K562 (cell line): ENCODE data around the gene SHOX. TPM values are rescaled to one million over a fixed set of nuclear protein-coding genes. Genes with fewer than 3 reads are reported as not detected.
"Not testable (repeated sequence)": the region's sequence is repeated elsewhere in the genome, so short reads cannot be mapped to it uniquely, and the experiment has no call there.

ENCODE experiments used
- ATAC-seq: fragments of 200-7000 bp; cut with Tn5 transposase; 3 replicates; pipeline ENCODE4 v1.9.1; 2020; ENCODE audit warnings: moderate library complexity
- BruUV-seq: library from RNA; stranded (reverse); fragments of 400-500 nt; replicated peaks from 2 replicates; lab custom pipeline; 2021; lab: Mats Ljungman, UMichigan
- CTCF ChIA-PET: fragments of 300-600 bp; formaldehyde crosslinking; extraction: SDS; loops from one replicate; lab custom pipeline; 2021; ENCODE audit warnings: low intra/inter-chr PET ratio; lab: Yijun Ruan, JAX
- POLR2A ChIA-PET: fragments of 300-600, 350-650 bp; sonication (Branson Sonifier 250); formaldehyde crosslinking; extraction: SDS; loops from one replicate; lab custom pipeline; 2021; ENCODE audit warnings: antibody characterized with exemption, inconsistent platforms; lab: Yijun Ruan, JAX
- DNase-seq, 4 experiments: peaks; one replicate each; pipeline versions ENCODE4 v3.0.0 to v3.0.0-alpha.2; 2011 to 2018; ENCODE audit warnings: low spot score in 3 of 4, mixed read lengths in 3 of 4; ENCODE audit errors: extremely low read depth in 1 of 4
- FAIRE-seq: peaks from 2 replicates; lab custom pipeline; 2011; peaks lifted over from hg19 to GRCh38; lab: Jason Lieb, UNC
- H2AFZ ChIP-seq: 2 replicates; pipeline ENCODE4 v1.6.0; 2011; ENCODE audit warnings: low read depth, low read length, control low read depth, inconsistent platforms
- H3K27ac ChIP-seq: fragments of 200-600 bp; 3 replicates; pipeline ENCODE4 v1.8.0; 2011; ENCODE audit warnings: low read depth, mild to moderate bottlenecking, control low read depth, inconsistent platforms, low read length, moderate library complexity, mixed read lengths; ENCODE audit errors: extremely low read depth
- H3K27me3 ChIP-seq, 2 experiments: fragments of 300-600 bp in 1 of 2; 2 replicates in 1 of 2; 3 replicates in 1 of 2; pipeline versions ENCODE4 v1.6.0 to v1.8.0; 2011; ENCODE audit warnings: inconsistent platforms in 2 of 2, low read length in 2 of 2, mild to moderate bottlenecking in 1 of 2, mixed read lengths in 1 of 2, moderate library complexity in 1 of 2; ENCODE audit not compliant: control insufficient read depth in 2 of 2, insufficient read depth in 2 of 2
- H3K36me3 ChIP-seq: fragments of 300-600 bp; 3 replicates; pipeline ENCODE4 v1.8.0; 2011; ENCODE audit warnings: mild to moderate bottlenecking, low read length, inconsistent platforms; ENCODE audit not compliant: control insufficient read depth, insufficient read depth
- H3K4me1 ChIP-seq, 2 experiments: fragments of 200-600 bp in 1 of 2; replicated peaks in 1 of 2; 2 replicates in 1 of 2; 3 replicates in 1 of 2; pipeline versions ENCODE4 v1.5.1 to v1.8.0; 2011; ENCODE audit warnings: inconsistent platforms in 2 of 2, low read length in 2 of 2, mild to moderate bottlenecking in 1 of 2, mixed read lengths in 1 of 2, moderate library complexity in 1 of 2; ENCODE audit not compliant: control insufficient read depth in 2 of 2, insufficient read depth in 2 of 2
- H3K4me2 ChIP-seq: 2 replicates; pipeline ENCODE4 v1.6.1; 2011; ENCODE audit warnings: low read length, control low read depth, inconsistent platforms, mixed read lengths; ENCODE audit not compliant: insufficient read depth
- H3K4me3 ChIP-seq: fragments of 200-600 bp; sonication (generic), shearing (Covaris generic); 2 replicates; pipeline ENCODE4 v1.5.1; 2016; ENCODE audit warnings: control low read depth, inconsistent platforms
- H3K79me2 ChIP-seq: fragments of 200-600 bp; 3 replicates; pipeline ENCODE4 v1.8.0; 2011; ENCODE audit warnings: low read length, inconsistent platforms; ENCODE audit not compliant: control insufficient read depth, insufficient read depth
- H3K9ac ChIP-seq, 2 experiments: 2 replicates each; pipeline versions ENCODE4 v1.6.0 to v1.6.1; 2011; ENCODE audit warnings: low read depth in 2 of 2, low read length in 2 of 2, control low read depth in 1 of 2, inconsistent platforms in 1 of 2, mild to moderate bottlenecking in 1 of 2, mixed read lengths in 1 of 2; ENCODE audit not compliant: insufficient read depth in 1 of 2
- H3K9me1 ChIP-seq: one replicate; pipeline ENCODE4 v1.6.0; 2011; ENCODE audit warnings: inconsistent platforms, mild to moderate bottlenecking, low read length, moderate library complexity; ENCODE audit not compliant: control insufficient read depth, insufficient read depth
- H3K9me3 ChIP-seq: replicated peaks from 2 replicates; pipeline ENCODE4 v1.5.1; 2011; ENCODE audit warnings: low read depth, low read length, inconsistent platforms; ENCODE audit not compliant: control insufficient read depth, insufficient read depth
- H4K20me1 ChIP-seq: replicated peaks from 2 replicates; pipeline ENCODE4 v1.6.1; 2011; ENCODE audit warnings: low read length, inconsistent platforms, mixed read lengths; ENCODE audit not compliant: control insufficient read depth, insufficient read depth
- WGBS: fragments of 100-300 bp; shearing (Covaris generic); methylation state at CpG from one replicate; pipeline ENCODE4 v1.1.6; 2016; ENCODE audit warnings: low coverage, mixed read lengths; ENCODE audit not compliant: insufficient coverage; ENCODE audit errors: missing lambda C conversion rate; 5-methylcytosine and 5-hydroxymethylcytosine counted together
- in situ Hi-C: fragments of 300-500 bp; cut with MboI; formaldehyde crosslinking; loops from 4 replicates; pipeline ENCODE4 v1.15.0; 2018; ENCODE audit warnings: inconsistent platforms, mixed read lengths
- intact Hi-C: fragments of 100-400 bp; cut with micrococcal nuclease; formaldehyde crosslinking; loops from 2 replicates; pipeline ENCODE4 v1.14.2; 2022
- polyA plus RNA-seq, 8 experiments: library from polyadenylated mRNA; depleted of rRNA in 4 of 8; stranded (reverse) in 5 of 8; unstranded in 3 of 8; fragments of >200 nt; fragmentation: Nextera tagmentation in 2 of 8; fragmentation: Illumina TruSeq in 1 of 8; extraction: Ambion mirVana in 2 of 8; extraction: Trizol in 1 of 8; gene quantifications; 2 replicates each; pipeline versions ENCODE4 v1.2.1 to v1.2.3, GENCODE V29; 2011 to 2014; ENCODE audit warnings: inconsistent platforms in 1 of 8, missing spikeins in 1 of 8
- total RNA-seq, 7 experiments: library from RNA; depleted of rRNA in 6 of 7; stranded (reverse); fragments of >200 nt in 6 of 7; fragmentation: Illumina TruSeq in 2 of 7; extraction: Trizol in 2 of 7; gene quantifications; 2 replicates each; pipeline versions ENCODE4 v1.2.1 to v1.2.3, GENCODE V29; 2011 to 2021; ENCODE audit warnings: low replicate concordance in 1 of 7
- TF ChIP-seq, protein P1 (sequence below), 2 experiments: fragments of 450-650 bp in 1 of 2; sonication (generic) in 1 of 2; formaldehyde crosslinking in 1 of 2; IDR thresholded peaks; 2 replicates each; pipeline versions ENCODE4 v1.7.1 to v1.9.0; 2016 to 2022; ENCODE audit warnings: inconsistent platforms in 1 of 2, mild to moderate bottlenecking in 1 of 2, missing genetic modification reagents in 1 of 2

SHOX gene
- total and polyA plus RNA-seq, 9 of the 15 experiments (the other 6 are each of a cell fraction or from before 2014, with no cell fraction given): not detected

DNA sequence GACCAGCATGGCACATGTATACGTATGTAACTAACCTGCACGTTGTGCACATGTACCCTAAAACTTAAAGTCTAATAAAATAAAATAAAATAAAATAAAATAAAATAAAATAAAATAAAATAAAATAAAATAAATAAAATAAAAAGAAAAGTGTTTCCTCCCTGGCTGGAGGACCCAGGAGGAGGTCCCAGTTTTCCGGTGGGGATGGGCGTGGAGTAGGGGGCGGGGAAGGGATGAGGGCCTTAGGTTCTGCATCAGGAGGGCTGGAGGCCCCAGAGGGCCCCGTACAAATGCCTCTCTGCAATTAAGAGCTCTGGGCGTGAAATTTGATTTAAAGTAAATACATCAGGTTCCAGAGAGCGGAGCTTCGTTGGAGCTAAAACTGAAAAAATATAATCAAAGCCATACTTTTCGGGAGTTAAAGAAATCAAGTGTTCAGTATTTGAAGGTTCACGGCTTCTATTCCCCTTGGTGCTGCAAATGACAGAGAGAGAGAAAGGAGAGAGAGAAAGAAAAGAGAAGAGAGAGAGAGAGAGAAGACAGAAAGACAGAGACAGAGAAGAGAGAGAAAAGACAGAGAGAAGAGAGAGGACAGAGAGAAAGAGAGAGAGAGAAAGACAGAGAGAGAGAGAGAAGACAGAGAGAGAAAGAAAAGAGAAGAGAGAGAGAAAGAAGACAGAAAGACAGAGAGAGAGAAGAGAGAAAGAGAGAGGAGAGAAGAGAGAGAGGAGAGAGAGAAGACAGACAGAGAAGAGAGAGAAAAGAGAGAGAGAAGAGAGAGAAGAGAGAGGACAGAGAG is 8.7 kb upstream of the SHOX start (continued):
- TF ChIP-seq, protein P1, sequence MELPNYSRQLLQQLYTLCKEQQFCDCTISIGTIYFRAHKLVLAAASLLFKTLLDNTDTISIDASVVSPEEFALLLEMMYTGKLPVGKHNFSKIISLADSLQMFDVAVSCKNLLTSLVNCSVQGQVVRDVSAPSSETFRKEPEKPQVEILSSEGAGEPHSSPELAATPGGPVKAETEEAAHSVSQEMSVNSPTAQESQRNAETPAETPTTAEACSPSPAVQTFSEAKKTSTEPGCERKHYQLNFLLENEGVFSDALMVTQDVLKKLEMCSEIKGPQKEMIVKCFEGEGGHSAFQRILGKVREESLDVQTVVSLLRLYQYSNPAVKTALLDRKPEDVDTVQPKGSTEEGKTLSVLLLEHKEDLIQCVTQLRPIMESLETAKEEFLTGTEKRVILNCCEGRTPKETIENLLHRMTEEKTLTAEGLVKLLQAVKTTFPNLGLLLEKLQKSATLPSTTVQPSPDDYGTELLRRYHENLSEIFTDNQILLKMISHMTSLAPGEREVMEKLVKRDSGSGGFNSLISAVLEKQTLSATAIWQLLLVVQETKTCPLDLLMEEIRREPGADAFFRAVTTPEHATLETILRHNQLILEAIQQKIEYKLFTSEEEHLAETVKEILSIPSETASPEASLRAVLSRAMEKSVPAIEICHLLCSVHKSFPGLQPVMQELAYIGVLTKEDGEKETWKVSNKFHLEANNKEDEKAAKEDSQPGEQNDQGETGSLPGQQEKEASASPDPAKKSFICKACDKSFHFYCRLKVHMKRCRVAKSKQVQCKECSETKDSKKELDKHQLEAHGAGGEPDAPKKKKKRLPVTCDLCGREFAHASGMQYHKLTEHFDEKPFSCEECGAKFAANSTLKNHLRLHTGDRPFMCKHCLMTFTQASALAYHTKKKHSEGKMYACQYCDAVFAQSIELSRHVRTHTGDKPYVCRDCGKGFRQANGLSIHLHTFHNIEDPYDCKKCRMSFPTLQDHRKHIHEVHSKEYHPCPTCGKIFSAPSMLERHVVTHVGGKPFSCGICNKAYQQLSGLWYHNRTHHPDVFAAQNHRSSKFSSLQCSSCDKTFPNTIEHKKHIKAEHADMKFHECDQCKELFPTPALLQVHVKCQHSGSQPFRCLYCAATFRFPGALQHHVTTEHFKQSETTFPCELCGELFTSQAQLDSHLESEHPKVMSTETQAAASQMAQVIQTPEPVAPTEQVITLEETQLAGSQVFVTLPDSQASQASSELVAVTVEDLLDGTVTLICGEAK (IDR thresholded peaks at IDR 0.05): no peak
- TF ChIP-seq, protein P1 (CRISPR knock-in tag; IDR thresholded peaks at IDR 0.05): no peak

DNA sequence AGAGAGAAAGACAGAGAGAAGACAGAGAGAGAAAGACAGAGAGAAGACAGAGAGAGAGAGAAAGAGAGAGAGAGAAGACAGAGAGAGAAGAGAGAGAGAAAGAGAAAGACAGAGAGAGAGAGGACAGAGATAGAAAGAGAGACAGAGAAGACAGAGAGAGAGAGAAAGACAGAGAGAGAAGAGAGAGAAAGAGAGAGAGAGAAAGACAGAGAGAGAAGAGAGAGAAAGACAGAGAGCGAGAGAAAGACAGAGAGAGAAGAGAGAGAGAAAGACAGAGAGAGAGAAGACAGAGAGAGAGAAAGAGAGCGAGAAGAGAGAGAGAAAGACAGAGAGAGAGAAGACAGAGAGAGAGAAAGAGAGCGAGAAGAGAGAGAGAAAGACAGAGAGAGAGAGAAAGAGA is 7.8 kb upstream of the SHOX start:
- DNase-seq, H3K4me2 ChIP-seq, H3K4me3 ChIP-seq, FAIRE-seq, H4K20me1 ChIP-seq, H2AFZ ChIP-seq, H3K27ac ChIP-seq, intact Hi-C loops, BruUV-seq, H3K9ac ChIP-seq, H3K79me2 ChIP-seq, CTCF ChIA-PET, H3K9me3 ChIP-seq, H3K9me1 ChIP-seq, H3K36me3 ChIP-seq, in situ Hi-C loops, POLR2A ChIA-PET, ATAC-seq, H3K4me1 ChIP-seq, H3K27me3 ChIP-seq: not testable (repeated sequence)
- no CpG with 5 or more reads among the region's 3 CpGs for WGBS
